ENCODE measurements around the gene SAMM50. TPM values are rescaled to one million over a fixed set of nuclear protein-coding genes. Genes with fewer than 3 reads are reported as not detected.

Gene SAMM50
- total RNA-seq, 4 donors from 2014 or later: 21.6 to 28.6 (median 27.2) TPM

DNA sequence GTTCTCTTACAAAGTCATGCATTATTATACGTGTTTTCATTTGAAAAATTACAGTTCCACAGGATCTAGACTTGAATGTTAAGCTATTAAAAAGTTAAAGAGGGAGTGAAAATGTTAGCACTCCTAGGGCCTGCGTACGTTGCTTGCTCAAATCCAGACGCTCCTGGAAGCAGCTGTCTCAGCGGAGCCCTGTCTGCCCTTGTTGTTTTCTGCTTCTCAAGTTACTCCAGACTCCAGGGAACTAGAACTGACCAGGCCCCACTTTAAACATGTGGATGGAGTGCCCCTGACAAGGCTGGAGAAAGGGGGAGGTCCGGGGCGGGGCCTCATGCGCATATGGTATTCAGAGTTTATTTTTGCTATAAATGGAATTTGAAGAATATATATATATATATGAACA lies 78.5 kb downstream of the SAMM50 start:
- no peaks in the 10 kb centered on the region for H3K9me3 ChIP-seq
- peak overlapping the region in 3 of 4 donors; percentile 30 to 43 (median 42) for H3K27ac ChIP-seq (replicated peaks in 1 of 4)
- intact Hi-C loops (cut with DNase I): no loop called here
- no peak overlapping the region for H3K4me3 ChIP-seq
- no peak for DNase-seq (ENCODE audit: extremely low spot score)
- H3K36me3 ChIP-seq: no peaks in the 10 kb centered on the region
- TF ChIP-seq, protein P1, sequence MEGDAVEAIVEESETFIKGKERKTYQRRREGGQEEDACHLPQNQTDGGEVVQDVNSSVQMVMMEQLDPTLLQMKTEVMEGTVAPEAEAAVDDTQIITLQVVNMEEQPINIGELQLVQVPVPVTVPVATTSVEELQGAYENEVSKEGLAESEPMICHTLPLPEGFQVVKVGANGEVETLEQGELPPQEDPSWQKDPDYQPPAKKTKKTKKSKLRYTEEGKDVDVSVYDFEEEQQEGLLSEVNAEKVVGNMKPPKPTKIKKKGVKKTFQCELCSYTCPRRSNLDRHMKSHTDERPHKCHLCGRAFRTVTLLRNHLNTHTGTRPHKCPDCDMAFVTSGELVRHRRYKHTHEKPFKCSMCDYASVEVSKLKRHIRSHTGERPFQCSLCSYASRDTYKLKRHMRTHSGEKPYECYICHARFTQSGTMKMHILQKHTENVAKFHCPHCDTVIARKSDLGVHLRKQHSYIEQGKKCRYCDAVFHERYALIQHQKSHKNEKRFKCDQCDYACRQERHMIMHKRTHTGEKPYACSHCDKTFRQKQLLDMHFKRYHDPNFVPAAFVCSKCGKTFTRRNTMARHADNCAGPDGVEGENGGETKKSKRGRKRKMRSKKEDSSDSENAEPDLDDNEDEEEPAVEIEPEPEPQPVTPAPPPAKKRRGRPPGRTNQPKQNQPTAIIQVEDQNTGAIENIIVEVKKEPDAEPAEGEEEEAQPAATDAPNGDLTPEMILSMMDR (IDR thresholded peaks at IDR 0.05): no peak
- no peak for TF ChIP-seq POLR2AphosphoS5 (IDR thresholded peaks at IDR 0.05)
- TF ChIP-seq POLR2A (IDR thresholded peaks at IDR 0.05; ENCODE audit: low read depth): no peak
- TF ChIP-seq EP300 (IDR thresholded peaks at IDR 0.05): no peak
- H3K4me1 ChIP-seq: peaks cover 33 to 54% (median 48%) of the 10 kb centered on the region in 4 donors
- H3K27me3 ChIP-seq: no peaks in the 10 kb centered on the region
- 71% methylated on average over 8 of the region's 8 CpGs for whole genome bisulfite sequencing

DNA sequence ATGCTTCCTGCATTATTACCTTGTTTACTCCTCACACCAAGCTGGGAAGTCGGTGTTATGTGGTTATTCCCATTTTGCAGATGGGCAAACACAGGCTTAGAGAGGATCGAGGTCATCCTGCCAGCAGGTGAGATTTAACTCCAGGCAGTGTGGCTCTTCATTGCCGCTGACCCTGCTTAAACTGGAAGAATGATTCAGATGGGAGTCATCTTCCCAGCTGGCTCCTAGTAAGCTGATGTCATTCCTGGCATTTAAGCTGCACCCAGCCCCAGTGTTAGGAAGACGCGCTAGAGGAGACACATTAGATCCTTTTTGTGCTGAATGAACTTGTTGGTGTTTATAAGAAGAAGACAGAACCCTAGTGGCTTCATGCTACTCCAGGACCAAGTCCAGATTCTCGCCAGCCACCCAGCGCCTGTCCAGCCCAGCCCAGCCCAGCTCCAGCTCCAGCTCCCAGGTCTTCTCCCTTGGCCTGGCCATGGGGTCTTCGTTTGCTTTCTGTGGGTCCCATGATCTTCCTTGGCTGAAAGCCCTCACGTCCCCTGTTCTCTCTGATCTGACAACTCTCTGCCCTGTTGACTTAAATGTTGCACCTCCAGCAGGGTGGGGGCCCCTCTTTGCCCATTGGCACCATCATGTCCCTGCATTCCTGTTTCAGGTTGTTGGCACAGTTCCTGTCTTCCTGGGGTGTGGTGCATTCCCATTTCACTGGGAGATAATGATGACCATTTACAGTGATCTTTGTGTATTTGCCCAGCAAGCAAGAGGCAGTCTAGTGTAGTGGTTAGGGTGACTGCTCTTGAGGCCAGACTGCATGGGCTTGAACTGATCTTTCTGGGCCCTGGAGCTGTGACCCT lies 82.5 kb downstream of the SAMM50 start:
- Histone ChIP-seq H3K4me1 (peaks cover 25 to 39% (median 28%) of the 10 kb centered on the region in 4 donors), H3K9me3 (no peaks in the 10 kb centered on the region), H3K4me3 (no peak overlapping the region), H3K36me3 (no peaks in the 10 kb centered on the region), H3K27me3 (no peaks in the 10 kb centered on the region), H3K27ac (replicated peaks in 1 of 4) (peak overlapping the region; percentile 57 to 78 (median 68))
- TF ChIP-seq, protein P1 (IDR thresholded peaks at IDR 0.05): no peak
- TF ChIP-seq POLR2AphosphoS5 (IDR thresholded peaks at IDR 0.05) (peak; percentile 76 to 79), EP300 (IDR thresholded peaks at IDR 0.05) (peak; percentile 1)
- no peak for DNase-seq (ENCODE audit: extremely low spot score)
- intact Hi-C loops (cut with DNase I): no loop called here
- 46% methylated on average over 9 of the region's 9 CpGs for WGBS

DNA sequence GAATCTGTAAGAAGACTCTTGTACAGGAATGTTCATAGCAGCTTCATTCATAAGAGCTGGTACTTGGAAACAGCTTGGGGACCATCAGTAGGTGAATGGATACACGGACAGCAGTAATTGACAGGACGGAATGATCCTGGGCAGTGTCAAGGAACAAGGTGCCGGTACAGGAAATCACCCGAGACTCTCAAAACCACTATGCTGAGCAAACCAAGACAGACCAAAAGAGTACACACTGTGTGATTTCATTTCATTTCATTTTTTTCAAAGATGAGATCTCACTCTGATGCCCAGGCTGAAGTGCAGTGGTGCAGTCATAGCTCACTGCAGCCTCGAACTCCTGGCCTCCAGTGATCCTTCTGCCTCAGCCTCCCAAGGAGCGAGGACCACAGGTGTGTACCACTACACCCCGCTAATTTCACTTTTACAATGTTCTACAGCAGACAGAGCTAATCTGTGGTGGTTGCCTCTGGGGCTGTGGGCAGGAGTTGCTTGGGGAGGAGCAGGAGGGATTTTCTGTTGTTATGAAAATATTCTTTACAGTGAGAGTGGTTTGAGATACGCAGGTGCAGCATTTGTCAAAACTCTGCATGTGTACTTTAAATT lies 84.4 kb downstream of the SAMM50 start:
- TF ChIP-seq POLR2A (IDR thresholded peaks at IDR 0.05; ENCODE audit: low read depth) (no peak), EP300 (IDR thresholded peaks at IDR 0.05) (no peak), POLR2AphosphoS5 (IDR thresholded peaks at IDR 0.05) (no peak)
- TF ChIP-seq, protein P1 (IDR thresholded peaks at IDR 0.05): no peak
- Histone ChIP-seq H3K4me3 (no peak overlapping the region), H3K27me3 (no peaks in the 10 kb centered on the region), H3K27ac (replicated peaks in 1 of 4) (no peak overlapping the region), H3K36me3 (no peaks in the 10 kb centered on the region), H3K9me3 (no peaks in the 10 kb centered on the region), H3K4me1 (peaks cover 18 to 38% (median 33%) of the 10 kb centered on the region in 4 donors)
- intact Hi-C loops (cut with DNase I): no loop called here
- no peak for DNase-seq (ENCODE audit: extremely low spot score)
- WGBS: 94% methylated on average over 8 of the region's 8 CpGs

DNA sequence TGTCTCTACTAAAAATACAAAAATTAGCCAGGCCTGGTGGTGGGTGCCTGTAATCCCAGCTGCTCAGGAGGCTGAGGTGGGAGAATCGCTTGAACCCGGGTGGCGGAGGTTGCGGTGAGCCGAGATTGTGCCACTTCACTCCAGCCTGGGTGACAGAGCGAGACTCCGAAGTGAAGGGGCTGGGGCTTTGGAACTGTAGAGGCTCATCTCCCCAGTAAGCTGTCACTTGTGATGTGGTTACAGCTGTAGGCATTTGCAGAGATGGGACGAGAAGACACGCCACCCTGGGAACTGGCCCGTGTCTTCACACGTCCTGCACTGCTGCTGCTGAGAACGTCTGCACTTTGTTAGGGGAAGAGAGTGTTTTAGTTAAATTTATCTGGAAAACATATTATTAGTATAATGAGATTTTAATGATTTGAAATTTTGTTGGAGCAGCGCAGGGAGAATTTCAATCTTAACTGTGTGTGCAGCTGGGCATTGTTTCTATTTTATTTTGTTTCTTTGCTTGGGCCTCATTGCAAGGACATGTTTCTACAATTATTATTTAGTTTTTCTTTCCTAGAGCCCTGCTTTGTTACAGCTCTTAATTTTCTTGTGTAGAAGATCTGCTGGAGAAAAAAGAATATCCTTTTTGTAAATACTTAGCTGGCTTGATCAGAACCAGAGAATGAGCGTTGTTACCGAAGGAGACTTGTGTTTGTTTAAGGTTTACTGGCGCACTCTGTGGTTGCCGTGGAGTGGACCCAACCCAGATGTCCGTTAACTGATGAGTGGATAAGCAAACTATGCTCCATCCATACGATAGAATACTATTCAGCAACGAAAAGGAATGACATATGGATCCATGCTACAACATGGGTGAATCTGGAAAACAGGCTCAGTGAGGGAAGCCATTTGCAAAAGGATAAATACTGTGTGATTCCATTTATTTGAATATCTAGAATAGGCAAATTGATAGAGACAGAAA lies 87.3 kb downstream of the SAMM50 start:
- intact Hi-C loops (cut with DNase I): no loop called here
- no peak for TF ChIP-seq POLR2AphosphoS5 (IDR thresholded peaks at IDR 0.05)
- TF ChIP-seq EP300 (IDR thresholded peaks at IDR 0.05): no peak
- TF ChIP-seq, protein P1 (IDR thresholded peaks at IDR 0.05): no peak
- TF ChIP-seq POLR2A (IDR thresholded peaks at IDR 0.05; ENCODE audit: low read depth): no peak
- 56% methylated on average over 20 of the region's 20 CpGs for WGBS
- no peaks in the 10 kb centered on the region for H3K9me3 ChIP-seq
- H3K27me3 ChIP-seq: no peaks in the 10 kb centered on the region
- DNase-seq (ENCODE audit: extremely low spot score): no peak
- peak overlapping the region; percentile 25 to 66 (median 41) for H3K27ac ChIP-seq (replicated peaks in 1 of 4)
- no peak overlapping the region for H3K4me3 ChIP-seq
- H3K4me1 ChIP-seq: peaks cover 21 to 29% (median 24%) of the 10 kb centered on the region in 4 donors
- H3K36me3 ChIP-seq: no peaks in the 10 kb centered on the region

Data from esophagus muscularis mucosa (tissue), 4 donors.